ENCODE results near the gene UNC13B.

Gene UNC13B

DNA sequence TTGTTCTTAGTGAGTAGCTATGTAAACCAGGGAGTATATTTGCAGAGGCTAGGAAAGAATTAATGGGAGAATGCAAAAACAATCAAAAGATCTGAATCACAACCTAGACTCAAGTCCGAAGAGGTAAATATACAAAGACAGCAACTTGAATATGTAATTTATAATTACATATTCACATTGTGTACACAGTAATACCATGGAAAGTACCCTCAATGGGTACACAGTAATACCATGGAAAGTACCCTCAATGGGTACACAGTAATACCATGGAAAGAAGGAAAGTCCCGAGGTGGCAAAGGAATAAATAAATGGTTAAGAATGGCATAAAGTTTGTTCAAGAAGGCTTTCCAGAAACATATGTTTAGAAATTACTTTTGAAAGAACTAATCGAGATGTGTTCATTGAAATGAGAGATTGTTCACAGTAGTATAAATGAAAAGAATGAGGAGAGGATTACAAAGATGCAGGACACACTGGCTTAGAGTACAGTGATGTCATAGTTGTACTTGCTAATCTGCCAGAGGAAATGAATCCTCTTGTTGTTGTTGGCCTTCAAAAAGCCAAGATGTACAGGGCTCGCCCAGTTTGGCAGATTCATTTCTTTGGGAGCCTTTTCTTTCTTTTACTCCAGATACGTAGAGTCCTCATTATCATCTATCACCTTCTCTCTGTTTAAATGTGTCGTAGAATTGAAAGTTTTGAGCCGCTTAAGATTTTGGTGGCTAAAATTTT is 116.0 kb downstream of the UNC13B start:
- Histone ChIP-seq H3K27ac (no peak overlapping the region), H3K9me3 (no peaks in the 10 kb centered on the region), H3K4me3 (ENCODE audit: low read depth in 1 of 2, low read length in 1 of 2) (no peak overlapping the region), H3K36me3 (no peaks in the 10 kb centered on the region), H3K27me3 (no peaks in the 10 kb centered on the region), H3K4me1 (ENCODE audit: control insufficient read depth in 1 of 2, insufficient read depth in 1 of 2, low read depth in 1 of 2, low read length in 1 of 2) (no peaks in the 10 kb centered on the region)
- TF ChIP-seq, protein P1, sequence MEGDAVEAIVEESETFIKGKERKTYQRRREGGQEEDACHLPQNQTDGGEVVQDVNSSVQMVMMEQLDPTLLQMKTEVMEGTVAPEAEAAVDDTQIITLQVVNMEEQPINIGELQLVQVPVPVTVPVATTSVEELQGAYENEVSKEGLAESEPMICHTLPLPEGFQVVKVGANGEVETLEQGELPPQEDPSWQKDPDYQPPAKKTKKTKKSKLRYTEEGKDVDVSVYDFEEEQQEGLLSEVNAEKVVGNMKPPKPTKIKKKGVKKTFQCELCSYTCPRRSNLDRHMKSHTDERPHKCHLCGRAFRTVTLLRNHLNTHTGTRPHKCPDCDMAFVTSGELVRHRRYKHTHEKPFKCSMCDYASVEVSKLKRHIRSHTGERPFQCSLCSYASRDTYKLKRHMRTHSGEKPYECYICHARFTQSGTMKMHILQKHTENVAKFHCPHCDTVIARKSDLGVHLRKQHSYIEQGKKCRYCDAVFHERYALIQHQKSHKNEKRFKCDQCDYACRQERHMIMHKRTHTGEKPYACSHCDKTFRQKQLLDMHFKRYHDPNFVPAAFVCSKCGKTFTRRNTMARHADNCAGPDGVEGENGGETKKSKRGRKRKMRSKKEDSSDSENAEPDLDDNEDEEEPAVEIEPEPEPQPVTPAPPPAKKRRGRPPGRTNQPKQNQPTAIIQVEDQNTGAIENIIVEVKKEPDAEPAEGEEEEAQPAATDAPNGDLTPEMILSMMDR (IDR thresholded peaks at IDR 0.05): no peak

DNA sequence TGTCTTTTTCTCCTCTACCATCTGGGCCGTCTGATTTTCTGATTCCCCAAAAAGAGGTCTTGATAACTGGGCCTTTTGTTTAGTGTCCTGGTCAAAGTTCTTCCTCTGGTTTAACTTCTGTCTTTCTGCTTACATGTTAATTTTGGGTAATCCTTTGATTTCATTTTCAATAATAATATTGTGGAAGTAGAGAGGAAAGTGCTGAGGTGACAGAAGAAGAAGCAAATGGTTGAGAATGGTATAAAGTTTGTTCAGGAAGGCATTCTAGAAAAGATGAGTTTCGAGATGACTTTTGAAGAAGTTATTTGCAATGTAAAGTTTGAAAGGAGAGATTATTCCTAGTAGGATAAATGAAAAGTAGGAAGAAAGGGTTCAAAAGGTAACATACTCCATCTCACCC is 118.1 kb downstream of the UNC13B start:
- H3K4me1 ChIP-seq (ENCODE audit: control insufficient read depth in 1 of 2, insufficient read depth in 1 of 2, low read depth in 1 of 2, low read length in 1 of 2): no peaks in the 10 kb centered on the region
- no peaks in the 10 kb centered on the region for H3K36me3 ChIP-seq
- TF ChIP-seq, protein P1 (IDR thresholded peaks at IDR 0.05): no peak
- H3K9me3 ChIP-seq: no peaks in the 10 kb centered on the region
- no peak overlapping the region for H3K4me3 ChIP-seq (ENCODE audit: low read depth in 1 of 2, low read length in 1 of 2)
- no peaks in the 10 kb centered on the region for H3K27me3 ChIP-seq
- H3K27ac ChIP-seq: no peak overlapping the region

DNA sequence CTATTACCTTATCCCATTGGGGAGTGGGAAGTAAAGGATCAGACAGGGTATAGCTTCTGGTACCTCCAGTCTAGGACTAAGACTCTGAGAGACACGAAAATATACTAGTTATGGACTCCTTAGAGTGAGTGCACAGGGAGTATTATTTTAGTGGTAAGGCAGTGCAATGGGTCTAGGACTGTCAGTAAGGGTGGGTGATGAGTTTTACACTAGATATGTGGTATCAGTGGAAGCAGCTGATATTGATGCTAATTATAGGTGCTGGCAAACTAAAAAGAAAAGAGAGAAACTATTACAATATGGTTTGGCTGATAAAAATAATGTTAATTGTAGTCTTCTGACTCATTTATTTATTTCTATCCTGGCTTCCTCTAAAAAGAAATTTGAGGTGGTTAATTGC is 118.6 kb downstream of the UNC13B start:
- Histone ChIP-seq H3K4me1 (ENCODE audit: control insufficient read depth in 1 of 2, insufficient read depth in 1 of 2, low read depth in 1 of 2, low read length in 1 of 2) (no peaks in the 10 kb centered on the region), H3K4me3 (ENCODE audit: low read depth in 1 of 2, low read length in 1 of 2) (no peak overlapping the region), H3K27me3 (no peaks in the 10 kb centered on the region), H3K9me3 (no peaks in the 10 kb centered on the region), H3K27ac (no peak overlapping the region), H3K36me3 (no peaks in the 10 kb centered on the region)
- TF ChIP-seq, protein P1 (IDR thresholded peaks at IDR 0.05): no peak

DNA sequence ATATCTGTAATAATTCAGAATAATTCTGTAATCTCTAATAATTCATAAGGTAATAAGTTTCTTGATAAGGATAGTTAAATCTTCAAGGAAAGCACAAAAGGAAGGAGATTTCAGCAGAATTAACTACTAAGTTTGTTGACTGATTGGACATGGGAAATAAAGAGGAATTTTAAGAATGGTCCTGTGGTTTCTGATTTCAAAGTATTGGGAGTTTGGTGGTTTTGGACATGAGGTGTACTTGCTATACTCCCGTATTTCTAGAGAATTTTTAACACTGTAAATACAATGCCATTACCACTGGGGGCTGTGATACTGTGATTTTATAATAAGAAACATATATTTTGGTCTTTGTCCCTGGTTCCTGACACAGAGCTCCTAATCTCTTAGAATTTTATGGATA is 123.9 kb downstream of the UNC13B start:
- Histone ChIP-seq H3K4me1 (ENCODE audit: control insufficient read depth in 1 of 2, insufficient read depth in 1 of 2, low read depth in 1 of 2, low read length in 1 of 2) (no peaks in the 10 kb centered on the region), H3K27ac (no peak overlapping the region), H3K36me3 (no peaks in the 10 kb centered on the region), H3K4me3 (ENCODE audit: low read depth in 1 of 2, low read length in 1 of 2) (no peak overlapping the region), H3K27me3 (no peaks in the 10 kb centered on the region), H3K9me3 (no peaks in the 10 kb centered on the region)
- TF ChIP-seq, protein P1 (IDR thresholded peaks at IDR 0.05): no peak

DNA sequence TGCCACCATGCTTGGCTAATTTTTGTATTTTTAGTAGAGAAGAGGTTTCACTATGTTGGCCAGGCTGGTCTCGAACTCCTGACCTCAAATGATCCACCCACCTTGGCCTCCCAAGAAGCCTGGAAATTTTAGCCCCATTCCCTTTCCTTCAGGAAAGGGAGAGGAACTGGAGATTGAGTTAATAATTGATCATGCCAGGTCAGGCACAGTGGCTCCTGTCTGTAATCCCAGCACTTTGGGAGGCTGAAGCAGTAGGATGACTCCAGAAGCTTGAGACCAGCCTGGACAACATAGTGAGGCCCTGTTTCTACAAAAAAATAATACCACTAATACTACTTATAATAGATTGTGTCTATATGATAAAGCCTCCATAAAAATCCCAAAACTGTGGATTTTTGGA is 124.6 kb downstream of the UNC13B start:
- no peaks in the 10 kb centered on the region for H3K27me3 ChIP-seq
- H3K4me3 ChIP-seq (ENCODE audit: low read depth in 1 of 2, low read length in 1 of 2): no peak overlapping the region
- no peak overlapping the region for H3K27ac ChIP-seq
- TF ChIP-seq, protein P1 (IDR thresholded peaks at IDR 0.05): no peak
- H3K9me3 ChIP-seq: no peaks in the 10 kb centered on the region
- H3K36me3 ChIP-seq: no peaks in the 10 kb centered on the region
- no peaks in the 10 kb centered on the region for H3K4me1 ChIP-seq (ENCODE audit: control insufficient read depth in 1 of 2, insufficient read depth in 1 of 2, low read depth in 1 of 2, low read length in 1 of 2)
